Neural cell (in vitro differentiated cells): ENCODE data around the gene GALNT2.

Experiments used
- EP300 ChIP-seq: fragments of 450-650 bp; conservative IDR thresholded peaks from 2 replicates; pipeline ENCODE4 v1.6.1; 2014; ENCODE audit warnings: antibody characterized with exemption, mild to moderate bottlenecking, moderate library complexity; ENCODE audit not compliant: poor library complexity, severe bottlenecking
- EZH2 ChIP-seq: fragments of 200-600, 300-800 bp; shearing (Covaris generic), sonication (generic); IDR thresholded peaks from 2 replicates; pipeline ENCODE4 v1.6.1; 2014; ENCODE audit warnings: antibody characterized with exemption, low read length, borderline replicate concordance, mild to moderate bottlenecking; ENCODE audit not compliant: insufficient read depth, poor library complexity, severe bottlenecking
- POLR2AphosphoS5 ChIP-seq: IDR thresholded peaks from 2 replicates; pipeline ENCODE4 v1.6.1; 2012
- RAD21 ChIP-seq: fragments of 450-650 bp; conservative IDR thresholded peaks from 2 replicates; pipeline ENCODE4 v1.6.1; 2014; ENCODE audit warnings: antibody characterized with exemption, mild to moderate bottlenecking, moderate library complexity
- REST ChIP-seq: IDR thresholded peaks from 2 replicates; pipeline ENCODE4 v1.6.1; 2012; ENCODE audit warnings: borderline replicate concordance
- SMC3 ChIP-seq: fragments of 450-650 bp; conservative IDR thresholded peaks from 2 replicates; pipeline ENCODE4 v1.6.1; 2014; ENCODE audit warnings: antibody characterized with exemption, mild to moderate bottlenecking, moderate library complexity; ENCODE audit not compliant: poor library complexity
- TAF1 ChIP-seq: IDR thresholded peaks from 2 replicates; pipeline ENCODE4 v1.6.1; 2012; ENCODE audit warnings: low read depth
- TF ChIP-seq, protein P1 (sequence below): fragments of 450-650 bp; IDR thresholded peaks from 2 replicates; pipeline ENCODE4 v1.5.1; 2014; ENCODE audit warnings: antibody characterized with exemption, mild to moderate bottlenecking, moderate library complexity; ENCODE audit not compliant: poor library complexity, severe bottlenecking

DNA sequence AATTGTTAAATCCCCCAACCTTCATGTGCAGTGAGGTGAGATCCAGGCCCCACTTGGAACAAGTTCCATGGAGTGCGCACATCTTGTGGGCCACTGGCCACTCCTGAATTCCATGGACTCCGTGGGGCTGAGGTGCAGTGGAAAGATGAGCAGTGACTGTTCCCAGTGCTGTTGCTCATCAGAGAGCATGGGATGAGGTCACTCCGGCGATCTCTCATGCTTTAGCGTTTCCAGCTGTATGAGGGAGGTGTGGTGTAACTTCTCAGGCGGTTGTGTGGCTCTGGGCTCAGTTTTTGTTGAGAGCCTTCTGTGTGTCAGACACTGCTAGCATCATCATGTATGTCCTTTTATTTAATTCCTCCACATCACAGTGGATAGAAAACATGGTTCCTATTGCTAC lies 96.2 kb downstream of the GALNT2 start:
- TF ChIP-seq EP300 (no peak), TAF1 (no peak), EZH2 (no peak), RAD21 (no peak), POLR2AphosphoS5 (no peak), REST (no peak), SMC3 (no peak)
- TF ChIP-seq, protein P1, sequence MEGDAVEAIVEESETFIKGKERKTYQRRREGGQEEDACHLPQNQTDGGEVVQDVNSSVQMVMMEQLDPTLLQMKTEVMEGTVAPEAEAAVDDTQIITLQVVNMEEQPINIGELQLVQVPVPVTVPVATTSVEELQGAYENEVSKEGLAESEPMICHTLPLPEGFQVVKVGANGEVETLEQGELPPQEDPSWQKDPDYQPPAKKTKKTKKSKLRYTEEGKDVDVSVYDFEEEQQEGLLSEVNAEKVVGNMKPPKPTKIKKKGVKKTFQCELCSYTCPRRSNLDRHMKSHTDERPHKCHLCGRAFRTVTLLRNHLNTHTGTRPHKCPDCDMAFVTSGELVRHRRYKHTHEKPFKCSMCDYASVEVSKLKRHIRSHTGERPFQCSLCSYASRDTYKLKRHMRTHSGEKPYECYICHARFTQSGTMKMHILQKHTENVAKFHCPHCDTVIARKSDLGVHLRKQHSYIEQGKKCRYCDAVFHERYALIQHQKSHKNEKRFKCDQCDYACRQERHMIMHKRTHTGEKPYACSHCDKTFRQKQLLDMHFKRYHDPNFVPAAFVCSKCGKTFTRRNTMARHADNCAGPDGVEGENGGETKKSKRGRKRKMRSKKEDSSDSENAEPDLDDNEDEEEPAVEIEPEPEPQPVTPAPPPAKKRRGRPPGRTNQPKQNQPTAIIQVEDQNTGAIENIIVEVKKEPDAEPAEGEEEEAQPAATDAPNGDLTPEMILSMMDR = no peak
